Activated CD4-positive, alpha-beta T cell treated with anti-CD3 and anti-CD28 coated beads for 4 hours (primary cell): ENCODE measurements around the gene DSCAML1.

Experiments
- DNase-seq, 2 donors: peaks; one replicate each; pipeline ENCODE4 v3.0.0-alpha.2; 2020

The DSCAML1 gene

DNA sequence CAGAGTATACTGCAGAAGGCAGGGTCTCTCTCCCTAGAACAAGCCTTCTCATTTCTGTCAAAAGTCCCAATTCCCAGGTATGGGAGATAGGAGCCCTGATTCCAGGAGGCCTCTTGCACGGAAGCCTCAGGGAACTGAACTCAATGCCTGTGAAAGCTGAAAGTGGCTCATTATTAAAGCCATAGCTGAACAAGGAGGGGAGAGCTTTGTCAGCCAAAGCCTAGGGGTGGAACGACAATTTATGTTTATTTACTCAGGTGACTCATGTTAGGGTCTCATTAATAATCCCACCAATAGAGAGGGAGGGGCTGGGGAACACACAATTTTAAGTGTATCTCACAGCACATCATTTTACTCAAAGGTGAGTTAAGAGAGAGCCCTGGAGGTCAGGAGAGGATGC is 44.9 kb downstream of the DSCAML1 start:
- no peak for DNase-seq

DNA sequence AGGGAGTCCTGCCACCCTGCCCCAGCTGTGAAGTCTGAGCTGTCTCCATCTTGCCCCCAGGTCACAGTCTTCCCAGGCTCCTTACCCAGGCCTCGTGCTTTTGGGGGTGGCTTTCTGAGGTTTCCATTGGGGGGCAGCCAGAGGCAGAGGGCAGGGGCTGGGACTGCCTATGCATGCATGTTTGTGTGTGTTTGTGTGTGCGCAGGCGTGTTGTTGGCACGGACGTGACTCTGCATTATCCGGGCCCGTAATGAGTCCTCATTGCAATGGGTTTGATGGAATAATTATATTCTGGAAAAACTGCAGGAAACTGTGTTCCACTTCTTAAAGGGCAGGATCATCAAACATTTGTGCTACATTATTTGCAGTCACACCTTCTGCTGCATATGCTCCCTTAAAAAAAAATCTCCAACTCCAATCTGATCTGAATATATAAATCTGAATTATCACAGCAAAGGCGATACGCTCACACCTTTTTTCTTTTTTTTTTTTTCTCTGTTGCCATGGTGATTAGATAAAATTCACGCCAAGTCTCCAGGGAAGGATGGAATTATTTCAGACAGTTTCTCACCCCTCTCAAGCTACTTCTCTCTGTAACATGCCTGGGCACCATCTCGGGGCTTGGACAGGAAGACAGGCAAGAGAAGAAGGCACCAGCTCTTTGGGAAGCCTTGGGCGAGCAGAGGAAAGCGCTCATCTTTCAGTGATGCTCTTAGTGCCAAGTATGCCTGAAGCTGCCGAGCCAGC is 45.9 kb downstream of the DSCAML1 start:
- no peak for DNase-seq

GRCh38 chr11:117750357-117750756 is 46.7 kb downstream of the DSCAML1 start:
- DNase-seq: no peak

GRCh38 chr11:117749541-117749910 is 47.5 kb downstream of the DSCAML1 start:
- no peak for DNase-seq

DNA sequence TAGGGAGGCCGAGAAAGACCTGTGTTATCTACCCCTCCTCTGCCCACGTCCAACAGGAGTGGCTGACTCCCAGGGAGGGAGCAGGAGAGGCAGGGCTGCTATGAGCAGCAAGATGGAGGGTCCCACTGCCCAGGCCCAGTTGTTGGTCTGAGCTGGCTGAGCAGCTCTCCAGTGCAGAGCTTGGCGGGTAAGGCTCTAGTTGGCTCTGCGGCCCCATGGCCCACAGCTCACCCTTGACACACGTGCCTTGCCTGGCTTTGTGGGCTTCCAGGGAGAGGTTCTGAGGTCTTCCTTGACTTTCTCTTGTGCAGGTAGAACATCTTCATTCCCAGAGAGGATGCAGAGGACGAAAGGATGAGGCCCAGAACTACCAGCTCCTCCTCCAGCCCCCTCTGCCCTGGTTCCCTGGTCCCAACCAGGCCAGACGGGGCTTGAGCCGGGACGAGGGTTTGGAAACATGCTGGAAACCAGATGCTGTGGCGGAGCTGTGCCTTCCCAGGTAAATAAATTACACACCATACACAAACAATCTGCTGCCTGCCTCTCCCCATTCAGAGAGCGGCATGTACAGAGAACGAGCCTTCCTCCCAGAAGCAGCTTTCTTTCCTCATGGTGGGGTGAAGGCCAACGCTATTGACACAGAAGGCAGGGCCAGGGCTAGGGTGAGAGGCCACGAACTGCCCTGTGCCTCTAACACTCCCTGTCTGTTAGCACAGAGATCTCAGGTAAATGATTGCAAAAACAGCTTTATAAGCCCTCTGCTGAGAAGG is 48.1 kb downstream of the DSCAML1 start:
- no peak for DNase-seq

DNA sequence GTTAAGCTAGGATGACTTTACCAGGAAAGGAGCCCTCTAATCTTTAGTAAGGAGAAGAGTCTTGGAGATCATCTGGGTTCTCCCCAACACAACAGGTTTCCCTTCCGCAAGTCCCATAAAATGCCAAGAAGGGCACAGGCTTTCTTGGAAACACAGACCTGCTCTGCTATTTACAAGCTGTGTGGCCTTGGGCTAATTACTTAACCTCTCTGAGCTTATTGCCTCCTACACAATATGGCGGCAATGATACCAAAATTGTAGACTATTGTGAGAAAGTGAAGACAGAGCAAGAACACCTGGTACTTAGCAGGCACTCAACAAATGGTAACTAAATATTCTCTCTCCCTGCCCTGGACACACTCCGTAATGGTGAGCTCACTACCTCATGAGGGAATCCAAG is 49.1 kb downstream of the DSCAML1 start:
- no peak for DNase-seq

- DNase-seq: no peak
Measured at GRCh38 chr11:117745346-117745745, 51.7 kb downstream of the DSCAML1 start.

- DNase-seq: no peak
Measured at GRCh38 chr11:117744471-117745150, 52.4 kb downstream of the DSCAML1 start.

DNA sequence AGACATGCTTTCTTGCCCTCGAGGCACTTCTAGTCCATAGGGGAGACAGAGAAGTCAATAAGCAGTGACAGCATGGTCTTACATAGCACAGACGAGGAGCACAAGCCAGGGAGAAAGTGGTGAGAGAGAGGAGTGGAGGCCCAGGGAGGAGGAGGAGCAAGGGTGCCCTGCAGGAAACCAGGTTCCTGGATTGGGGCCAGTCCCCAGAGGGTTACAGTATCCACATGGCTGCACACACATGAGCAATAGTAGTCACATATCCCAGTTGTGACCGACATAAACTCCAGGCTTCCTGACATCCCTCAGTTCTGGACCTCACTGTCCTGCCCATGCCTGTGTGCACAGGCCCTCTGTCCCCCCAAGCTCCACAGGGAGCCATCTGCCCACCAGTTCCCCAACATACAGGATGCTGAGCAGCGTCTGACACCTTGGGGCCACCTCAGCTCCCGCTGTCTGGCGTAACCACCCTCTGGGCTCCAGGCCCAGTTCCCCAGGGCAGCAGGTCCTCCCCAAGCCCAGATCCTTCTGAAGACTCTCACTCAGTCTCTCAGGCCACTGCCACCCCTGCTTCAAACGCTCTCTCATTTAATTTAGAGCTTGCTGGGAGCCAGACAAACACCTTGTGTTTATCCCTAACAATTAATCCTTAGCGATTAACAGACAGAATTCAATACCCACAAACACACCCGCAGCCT is 53.7 kb downstream of the DSCAML1 start:
- no peak for DNase-seq

- no peak for DNase-seq
Measured at GRCh38 chr11:117738246-117738957, 58.6 kb downstream of the DSCAML1 start.

DNA sequence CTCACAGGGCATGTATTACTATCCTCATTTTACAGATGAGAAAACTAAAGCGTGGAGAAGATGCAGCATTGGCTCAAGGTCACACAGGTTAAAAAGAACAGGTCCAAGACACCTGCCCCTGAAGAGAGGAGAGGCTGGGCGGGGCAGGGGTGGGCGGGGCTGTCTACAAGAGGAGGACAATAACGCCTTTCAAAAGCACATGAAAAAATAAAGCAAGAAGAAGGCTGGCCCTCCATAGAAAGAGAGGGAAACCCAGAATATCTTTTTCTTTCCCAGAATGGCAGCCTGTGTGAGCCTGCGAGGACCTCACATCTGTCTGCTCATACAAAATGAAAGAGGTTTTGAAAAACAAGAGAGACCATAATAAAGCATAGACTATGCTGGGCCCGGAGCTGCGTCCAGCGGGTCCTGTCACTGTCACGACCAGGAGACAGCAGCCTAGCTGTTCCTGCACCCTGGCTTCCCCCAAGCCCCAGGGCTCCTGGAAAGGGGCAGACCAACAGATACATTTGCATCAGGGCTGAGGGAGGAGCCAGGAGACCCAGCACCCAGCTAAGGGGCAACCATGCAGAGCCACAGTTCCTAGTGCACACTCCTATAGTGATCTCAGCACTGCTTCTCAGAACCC is 61.6 kb downstream of the DSCAML1 start:
- no peak for DNase-seq

DNA sequence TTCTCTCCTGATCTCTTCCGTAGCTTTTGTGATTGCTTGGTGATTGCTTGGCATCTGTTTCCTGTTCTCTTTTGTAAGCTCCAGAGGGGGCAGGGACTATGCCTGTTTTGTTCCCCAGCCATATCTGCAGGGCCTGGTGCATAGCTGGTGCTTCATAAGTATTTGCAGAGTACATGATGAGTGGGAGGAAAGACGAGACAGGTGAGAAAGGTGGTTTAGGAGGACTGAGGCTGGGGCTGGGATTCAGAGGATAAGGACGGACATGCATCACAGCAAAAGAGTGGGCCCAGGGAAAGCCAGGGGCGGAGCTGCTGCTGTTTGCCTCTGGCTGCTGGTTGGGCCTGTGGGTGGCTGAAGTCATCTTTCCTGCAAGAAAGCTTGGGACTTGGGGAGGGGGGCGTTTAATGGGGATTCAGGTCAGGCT is 62.4 kb downstream of the DSCAML1 start:
- DNase-seq: no peak

DNA sequence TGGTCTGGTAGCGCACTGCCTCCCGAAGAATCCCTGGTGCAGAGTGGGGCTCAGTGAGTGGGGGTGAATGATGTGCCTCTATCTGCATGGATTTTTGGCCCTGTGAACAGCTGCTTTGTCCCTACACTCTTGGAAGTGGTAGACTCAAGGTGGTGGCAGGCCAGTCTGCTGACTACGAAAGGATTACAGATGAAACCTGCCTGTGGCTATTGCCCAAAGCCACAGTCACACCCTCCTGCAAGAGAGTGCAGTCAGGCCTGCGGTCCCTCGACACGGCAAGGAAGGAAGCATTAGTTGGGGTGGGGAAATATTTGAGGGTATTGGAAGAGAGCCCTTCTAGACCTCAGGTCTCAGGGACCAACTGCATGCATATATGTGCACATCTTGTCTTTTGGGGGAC is 63.7 kb downstream of the DSCAML1 start:
- DNase-seq: no peak

- no peak for DNase-seq
Measured at GRCh38 chr11:117731722-117732290, 65.2 kb downstream of the DSCAML1 start.

DNA sequence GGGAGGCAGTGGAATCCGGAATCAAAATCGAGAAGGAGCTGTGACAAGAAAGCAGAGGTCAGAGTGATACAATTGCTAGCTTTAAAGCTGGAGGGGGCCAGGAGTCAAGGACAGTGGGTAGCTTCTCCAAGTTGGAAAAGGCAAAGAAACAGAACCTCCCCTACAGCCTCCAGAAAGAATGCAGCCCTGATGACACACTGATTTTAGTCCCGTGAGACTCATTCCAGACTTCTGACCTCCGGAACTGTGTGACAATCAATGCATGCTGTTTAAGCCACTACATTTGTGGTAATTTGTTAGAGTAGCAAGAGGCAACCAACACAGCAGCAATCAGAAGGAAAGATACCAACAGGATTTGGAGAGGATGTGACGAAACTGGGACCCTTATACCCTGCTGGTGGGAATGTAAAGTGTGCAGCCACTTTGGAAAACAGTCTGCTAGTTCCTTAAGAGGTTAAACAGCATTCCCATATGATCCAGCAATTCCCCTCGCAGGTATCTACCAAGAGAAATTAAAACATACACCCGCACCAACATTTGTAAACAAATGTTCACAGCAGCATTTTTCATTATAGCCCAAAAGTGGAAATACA is 66.7 kb downstream of the DSCAML1 start:
- DNase-seq: no peak

DNA sequence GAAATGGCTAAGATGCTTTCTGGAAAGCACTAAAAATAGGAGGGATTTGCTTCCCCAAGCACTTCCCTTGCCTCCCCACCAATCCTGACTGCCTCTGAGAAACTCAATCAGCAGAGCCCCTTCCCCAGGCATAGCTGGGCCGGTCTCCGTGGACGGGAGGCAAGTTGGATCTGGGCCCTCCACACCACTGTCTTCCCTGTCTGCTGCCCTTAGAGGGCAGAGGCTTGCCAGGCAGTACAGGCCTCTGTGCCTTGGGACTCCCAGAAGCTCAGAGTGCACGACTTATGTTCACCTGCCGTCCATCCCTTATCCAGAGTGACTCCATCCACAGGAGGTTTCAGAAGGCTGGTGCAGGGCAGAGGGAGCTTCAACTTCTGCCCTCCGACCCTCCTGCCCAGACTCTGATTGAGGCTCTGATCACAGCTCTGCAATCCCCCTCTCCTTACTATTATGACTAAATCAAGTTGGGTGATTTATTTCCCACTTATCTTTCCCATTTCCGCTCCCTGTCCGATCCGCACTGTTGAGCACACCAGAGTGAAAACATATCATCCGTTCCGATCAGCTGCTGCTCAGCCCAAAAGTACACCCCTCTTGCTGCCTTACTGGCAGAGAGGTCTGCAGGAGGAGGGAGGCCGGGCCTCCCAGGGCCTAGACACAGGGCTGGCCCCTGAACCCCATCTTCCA is 71.8 kb downstream of the DSCAML1 start:
- no peak for DNase-seq

- DNase-seq: no peak
Measured at GRCh38 chr11:117724621-117725020, 72.4 kb downstream of the DSCAML1 start.

GRCh38 chr11:117724104-117724503 is 72.9 kb downstream of the DSCAML1 start:
- no peak for DNase-seq

DNA sequence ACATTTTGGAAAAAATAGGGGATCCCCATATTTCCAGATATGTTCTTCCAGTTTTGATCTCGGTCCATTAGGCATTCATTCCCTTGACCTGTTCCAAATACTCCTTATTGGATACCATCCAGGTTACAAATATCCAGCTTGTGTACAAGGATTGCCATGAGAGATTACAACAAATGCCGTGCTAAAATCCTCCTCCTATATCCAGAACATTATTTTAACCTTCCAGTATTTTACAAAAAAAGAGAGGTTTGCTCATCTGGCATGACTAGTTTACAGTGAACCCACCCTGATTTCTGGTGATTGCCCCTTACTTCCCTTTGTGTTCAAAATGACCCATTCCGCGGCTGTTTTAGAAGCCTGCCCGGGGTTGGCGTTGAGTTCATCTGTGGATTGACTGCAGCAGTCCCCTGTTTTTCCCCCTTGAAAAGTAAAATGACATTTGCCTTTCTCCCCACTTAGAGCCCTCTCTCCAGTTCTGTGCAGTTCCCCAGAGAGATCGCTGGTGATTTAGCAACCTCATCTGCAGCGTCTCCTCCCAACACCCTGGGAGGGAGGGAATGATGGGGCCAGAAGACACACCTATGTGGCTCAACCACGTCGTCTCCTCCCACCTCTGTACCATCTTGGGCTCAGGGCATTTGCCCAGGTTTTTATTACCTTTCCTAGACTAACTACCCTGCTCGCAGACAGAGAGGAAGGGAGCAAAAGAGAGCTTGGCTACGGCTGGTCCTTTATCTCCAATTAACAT is 73.6 kb downstream of the DSCAML1 start:
- no peak for DNase-seq

GRCh38 chr11:117722082-117722481 is 74.9 kb downstream of the DSCAML1 start:
- DNase-seq: no peak
